Neural progenitor cell (in vitro differentiated cells): ENCODE results near the gene ZNF519.
"Not testable (repeated sequence)": the region's sequence is repeated elsewhere in the genome, so short reads cannot be mapped to it uniquely, and the experiment has no call there.

Experiments
- CTCF ChIP-seq: fragments of 200-600 bp; sonication (generic); IDR thresholded peaks from 2 replicates; pipeline ENCODE4 v1.5.1; 2017; ENCODE audit warnings: antibody characterized with exemption, mild to moderate bottlenecking
- EZH2 ChIP-seq: fragments of 200-600 bp; sonication (generic); IDR thresholded peaks from 2 replicates; pipeline ENCODE4 v1.6.1; 2017; ENCODE audit warnings: antibody characterized with exemption, mild to moderate bottlenecking, moderate library complexity
- EZH2phosphoT487 ChIP-seq: fragments of 200-600 bp; sonication (generic); IDR thresholded peaks from 2 replicates; pipeline ENCODE4 v1.6.1; 2017; ENCODE audit warnings: antibody characterized with exemption

- not testable (repeated sequence) for TF ChIP-seq CTCF, EZH2phosphoT487, EZH2
Measured at GRCh38 chr18:14172142-14173115, 40.2 kb upstream of the ZNF519 start.
